Retinal pigment epithelial cell (primary cell): ENCODE results near the gene ADH5.
"Not testable (repeated sequence)": the region's sequence is repeated elsewhere in the genome, so short reads cannot be mapped to it uniquely, and the experiment has no call there.

Experiments
- DNase-seq: peaks from one replicate; pipeline ENCODE4 v3.0.0-alpha.2; 2010; ENCODE audit warnings: low read depth
- H3K4me3 ChIP-seq: 2 replicates; pipeline ENCODE4 v1.5.1; 2011; ENCODE audit warnings: mild to moderate bottlenecking, low read length, control low read depth, moderate library complexity
- CTCF ChIP-seq: conservative IDR thresholded peaks from 2 replicates; pipeline ENCODE4 v1.5.1; 2011; ENCODE audit warnings: low read depth, low read length, control low read depth, inconsistent platforms

Gene ADH5

DNA sequence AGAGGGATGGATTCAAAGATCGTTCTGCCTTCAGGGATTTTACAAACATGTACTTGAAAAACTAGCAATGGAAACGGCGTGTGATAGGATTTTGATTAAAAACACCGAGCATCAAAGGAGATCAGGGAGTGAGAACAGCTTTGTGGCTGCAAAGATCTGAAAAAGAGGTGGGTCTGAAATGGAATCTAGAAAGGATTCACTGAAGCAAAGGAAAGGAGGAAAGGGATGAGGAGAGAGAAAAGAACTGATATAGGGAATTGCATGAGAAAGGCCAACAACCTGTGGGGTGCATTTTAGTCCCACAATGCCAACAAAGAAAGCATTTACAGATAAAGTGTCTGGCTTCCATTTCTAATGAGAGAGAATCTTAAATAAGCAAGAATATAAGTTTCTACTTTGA is 32.4 kb upstream of the ADH5 start:
- no peak overlapping the region for H3K4me3 ChIP-seq
- no peak for TF ChIP-seq CTCF
- DNase-seq, result no peak

DNA sequence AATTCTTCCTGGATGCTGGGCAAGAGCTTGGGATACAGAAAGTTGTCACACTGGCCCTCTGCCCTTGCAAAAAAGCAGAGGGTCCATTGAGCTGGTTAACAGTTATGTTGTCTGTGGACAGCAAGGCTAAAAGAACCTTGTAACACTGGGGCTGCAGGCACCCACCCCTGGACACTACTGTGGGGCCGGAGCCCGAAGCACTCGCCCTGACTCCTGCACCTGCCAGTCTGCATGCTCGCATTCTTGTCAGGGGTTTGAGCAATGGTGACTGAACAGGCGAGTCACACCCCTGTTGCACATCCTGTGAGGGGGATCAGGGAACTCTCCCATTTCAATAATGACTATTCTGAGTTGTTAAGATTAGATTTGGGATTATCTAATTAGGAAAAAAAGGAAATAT is 31.9 kb upstream of the ADH5 start:
- no peak for DNase-seq
- no peak overlapping the region for H3K4me3 ChIP-seq

GRCh38 chr4:99117876-99118693 is 29.5 kb upstream of the ADH5 start:
- no peak overlapping the region for H3K4me3 ChIP-seq
- no peak for DNase-seq
- TF ChIP-seq CTCF, result peak; percentile 28

More for the DNA sequence above, 31.9 kb upstream of the ADH5 start:
- no peak for TF ChIP-seq CTCF

- not testable (repeated sequence) for H3K4me3 ChIP-seq, DNase-seq
Measured at GRCh38 chr4:99117122-99117841, 28.7 kb upstream of the ADH5 start.

DNA sequence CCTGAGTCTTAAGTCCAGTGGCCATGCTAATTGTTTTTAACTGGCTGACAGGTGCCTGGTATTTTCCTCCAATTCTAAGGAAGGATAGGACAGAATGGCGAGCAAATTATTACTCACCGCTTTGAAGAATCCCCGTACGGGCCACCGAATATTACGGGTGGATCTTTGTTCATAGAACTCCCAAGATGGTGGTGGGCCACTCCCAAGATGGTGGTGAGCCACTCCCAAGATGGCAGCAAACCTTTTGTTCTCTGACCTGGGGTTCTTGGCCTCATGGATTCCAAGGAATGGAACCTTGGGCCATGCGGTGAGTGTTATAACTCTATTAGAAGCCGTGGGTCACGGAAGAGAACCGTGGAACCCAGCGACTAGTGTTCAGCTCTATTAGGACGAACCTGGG is 20.7 kb upstream of the ADH5 start:
- H3K4me3 ChIP-seq, DNase-seq: not testable (repeated sequence)

DNA sequence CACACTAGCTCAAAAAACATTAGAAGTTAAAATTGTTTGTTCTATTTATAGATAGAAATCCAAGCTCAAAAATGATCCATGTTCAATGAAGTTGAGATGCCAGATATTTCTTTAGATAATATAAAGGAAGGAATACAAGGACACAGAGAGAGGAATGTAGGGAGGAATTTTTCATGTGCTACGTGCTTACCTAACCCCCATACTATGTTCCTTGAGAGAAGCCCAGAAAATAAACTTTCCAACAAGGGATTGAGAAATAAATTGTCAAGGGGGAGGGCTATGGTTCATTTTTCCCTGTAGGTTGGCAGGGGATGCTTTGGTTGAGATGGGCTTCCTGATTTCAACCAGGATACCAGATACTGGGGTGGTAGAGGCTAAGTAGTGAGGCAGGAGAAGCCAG is 15.6 kb upstream of the ADH5 start:
- H3K4me3 ChIP-seq, result no peak overlapping the region
- no peak for DNase-seq
- no peak for TF ChIP-seq CTCF

DNA sequence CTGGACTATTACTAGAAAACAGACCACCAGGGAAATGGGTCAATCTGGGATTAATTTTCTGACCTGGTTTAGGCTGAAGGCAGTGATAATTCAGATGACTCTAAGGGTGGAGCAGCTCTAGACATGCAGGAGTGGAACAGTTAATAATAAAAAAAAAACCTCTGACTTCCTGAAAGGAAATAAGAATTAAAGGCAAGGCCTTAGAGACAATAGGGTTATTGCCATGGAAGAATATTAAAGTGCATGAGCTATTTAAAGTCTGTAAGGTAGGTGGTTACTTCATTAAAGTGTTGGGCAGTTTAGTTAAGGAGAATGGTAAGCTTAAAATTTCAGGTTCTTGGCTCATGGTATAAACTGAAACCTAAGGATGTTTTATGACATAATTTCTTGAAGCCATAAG is 14.6 kb upstream of the ADH5 start:
- no peak for DNase-seq
- TF ChIP-seq CTCF, result no peak
- no peak overlapping the region for H3K4me3 ChIP-seq

- TF ChIP-seq CTCF, result no peak
- H3K4me3 ChIP-seq, result no peak overlapping the region
Measured at GRCh38 chr4:99102634-99103033, 14.0 kb upstream of the ADH5 start.

More at GRCh38 chr4:99102634-99103033, 14.0 kb upstream of the ADH5 start:
- no peak for DNase-seq
